DND-41 (cell line): ENCODE results near the gene ZNF536.

ENCODE experiments used
- EZH2 ChIP-seq: IDR thresholded peaks from 3 replicates; pipeline ENCODE4 v1.6.1; 2012; ENCODE audit warnings: borderline replicate concordance, low read depth, mild to moderate bottlenecking, moderate library complexity, low read length, inconsistent platforms; ENCODE audit not compliant: severe bottlenecking
- TF ChIP-seq, protein P1 (sequence below): IDR thresholded peaks from 2 replicates; pipeline ENCODE4 v1.5.1; 2012; ENCODE audit warnings: borderline replicate concordance, low read length, moderate library complexity, mild to moderate bottlenecking; ENCODE audit not compliant: poor library complexity, severe bottlenecking; ENCODE audit errors: extremely low read depth

DNA sequence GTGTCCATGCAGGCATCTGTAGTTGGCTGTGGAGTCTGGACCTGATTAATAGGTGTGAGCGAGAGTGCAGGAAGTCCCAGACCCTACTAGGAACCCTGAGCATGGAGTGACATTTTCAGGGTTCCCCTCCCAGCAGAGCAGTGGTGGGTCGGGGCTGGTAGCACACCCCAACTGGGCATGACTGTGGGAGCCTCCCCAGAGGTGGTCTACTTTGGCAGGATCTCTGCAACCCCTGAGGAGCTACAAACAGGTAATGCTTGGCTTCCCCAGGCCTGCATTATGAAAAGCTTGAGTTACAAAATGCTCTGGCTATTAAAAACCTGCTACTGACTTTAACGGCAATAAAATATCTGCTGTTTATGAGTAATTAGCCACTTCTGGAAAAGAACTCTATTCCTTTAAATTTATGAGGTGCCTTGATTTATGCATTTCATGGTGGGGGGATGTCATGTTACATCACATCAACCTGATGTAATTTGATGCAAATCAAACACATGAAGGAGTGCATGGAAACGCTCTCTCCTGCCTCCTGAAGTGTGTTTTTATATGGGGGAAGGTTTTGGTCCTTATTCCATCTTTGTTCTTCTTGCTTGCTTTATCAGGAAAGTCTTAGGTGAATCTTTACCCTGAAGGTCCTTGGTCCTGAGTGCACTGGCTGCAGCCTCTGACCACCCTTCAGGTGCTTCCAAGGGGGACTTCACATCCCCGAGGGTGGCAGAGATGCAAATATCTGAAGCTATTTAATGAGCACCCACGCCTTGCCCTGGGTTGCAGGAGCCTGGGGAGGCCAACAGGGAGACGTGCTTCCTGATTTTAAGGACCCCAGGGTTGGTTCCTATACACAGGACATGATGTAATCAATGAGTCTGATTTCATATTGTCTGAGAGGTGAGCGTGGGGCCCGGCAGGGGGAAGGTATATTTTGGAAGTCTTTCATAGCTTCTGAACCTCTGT is 54.0 kb downstream of the ZNF536 start:
- TF ChIP-seq, protein P1, sequence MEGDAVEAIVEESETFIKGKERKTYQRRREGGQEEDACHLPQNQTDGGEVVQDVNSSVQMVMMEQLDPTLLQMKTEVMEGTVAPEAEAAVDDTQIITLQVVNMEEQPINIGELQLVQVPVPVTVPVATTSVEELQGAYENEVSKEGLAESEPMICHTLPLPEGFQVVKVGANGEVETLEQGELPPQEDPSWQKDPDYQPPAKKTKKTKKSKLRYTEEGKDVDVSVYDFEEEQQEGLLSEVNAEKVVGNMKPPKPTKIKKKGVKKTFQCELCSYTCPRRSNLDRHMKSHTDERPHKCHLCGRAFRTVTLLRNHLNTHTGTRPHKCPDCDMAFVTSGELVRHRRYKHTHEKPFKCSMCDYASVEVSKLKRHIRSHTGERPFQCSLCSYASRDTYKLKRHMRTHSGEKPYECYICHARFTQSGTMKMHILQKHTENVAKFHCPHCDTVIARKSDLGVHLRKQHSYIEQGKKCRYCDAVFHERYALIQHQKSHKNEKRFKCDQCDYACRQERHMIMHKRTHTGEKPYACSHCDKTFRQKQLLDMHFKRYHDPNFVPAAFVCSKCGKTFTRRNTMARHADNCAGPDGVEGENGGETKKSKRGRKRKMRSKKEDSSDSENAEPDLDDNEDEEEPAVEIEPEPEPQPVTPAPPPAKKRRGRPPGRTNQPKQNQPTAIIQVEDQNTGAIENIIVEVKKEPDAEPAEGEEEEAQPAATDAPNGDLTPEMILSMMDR, result no peak
- TF ChIP-seq EZH2, result no peak
